Nucleus accumbens (tissue), 56 donors: Measurements from ENCODE around the gene HPS1.
"Not testable (repeated sequence)": the region's sequence is repeated elsewhere in the genome, so short reads cannot be mapped to it uniquely, and the experiment has no call there.

Source experiments
- DNase-seq, 56 donors: peaks; one replicate each; lab custom pipeline; 2025; lab: John Stamatoyannopoulos, UW

The HPS1 gene

DNA sequence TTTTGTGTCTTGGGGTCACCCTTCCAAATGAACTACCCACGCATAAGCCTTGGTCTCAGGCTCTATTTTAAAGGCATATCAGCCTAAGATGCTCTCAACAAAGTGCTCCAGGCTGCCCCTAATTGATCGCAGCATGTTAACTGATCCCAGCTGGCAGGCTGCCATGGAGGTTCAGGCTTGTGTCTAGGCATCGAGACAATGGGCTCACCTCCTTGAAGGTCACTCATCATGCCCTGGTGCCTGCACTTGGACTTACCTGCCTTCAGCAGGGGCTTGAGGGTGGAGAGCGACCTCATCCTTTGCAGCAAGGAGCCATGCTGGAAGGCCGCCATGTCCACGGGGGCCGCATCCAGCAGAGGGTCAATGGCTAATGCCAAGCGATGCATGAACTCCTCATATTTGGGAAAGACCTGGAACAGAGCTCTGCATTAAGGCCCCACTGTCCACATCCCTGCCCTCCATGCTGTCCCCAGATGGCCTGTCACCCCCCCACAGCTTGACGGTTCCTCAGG lies 49.6 kb downstream of the HPS1 start:
- no peak for DNase-seq

DNA sequence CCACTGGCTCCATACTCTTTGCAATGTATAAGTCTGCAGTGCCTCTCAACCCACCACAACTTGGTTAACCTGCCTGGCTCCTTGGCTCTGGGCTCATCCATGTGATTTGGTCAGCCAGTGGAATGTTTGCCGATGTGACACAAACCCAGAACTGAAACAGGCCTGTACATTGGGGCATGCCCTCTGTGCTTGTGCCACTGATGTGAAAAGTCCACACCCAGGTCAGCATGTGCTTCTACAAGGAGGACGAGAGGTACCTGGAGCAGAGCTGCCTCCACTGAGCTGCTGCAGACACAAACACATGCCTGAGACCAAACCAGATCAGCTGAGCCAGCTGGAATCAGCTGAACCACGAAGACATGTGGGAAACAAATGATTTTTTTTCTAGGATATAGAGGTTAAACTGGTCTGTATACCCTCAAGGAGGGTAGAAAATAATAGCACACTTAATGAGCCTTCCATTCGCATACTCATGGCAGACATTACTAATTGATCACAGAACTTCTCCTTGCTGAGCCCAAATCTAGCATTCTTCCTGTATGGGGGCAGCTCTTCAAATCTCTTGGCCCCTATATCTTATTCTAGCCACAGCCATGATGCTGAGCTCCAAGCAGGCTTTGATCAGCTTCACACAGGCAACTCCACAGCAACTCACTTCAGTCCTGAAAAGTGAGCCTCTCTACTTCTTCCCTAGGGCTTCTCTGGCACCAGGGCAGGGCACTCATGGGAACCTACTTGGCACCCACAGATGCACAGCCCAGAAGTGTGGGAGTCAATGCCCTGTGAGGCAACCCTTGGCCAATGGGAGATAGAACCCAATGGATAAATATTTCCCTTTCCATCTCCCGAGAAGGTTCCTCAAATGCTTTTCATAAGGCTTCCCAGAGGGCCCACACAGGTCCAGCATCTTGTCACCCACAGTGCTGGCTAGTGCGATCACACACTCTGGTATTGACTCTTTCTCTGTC lies 50.4 kb downstream of the HPS1 start:
- no peak for DNase-seq

DNA sequence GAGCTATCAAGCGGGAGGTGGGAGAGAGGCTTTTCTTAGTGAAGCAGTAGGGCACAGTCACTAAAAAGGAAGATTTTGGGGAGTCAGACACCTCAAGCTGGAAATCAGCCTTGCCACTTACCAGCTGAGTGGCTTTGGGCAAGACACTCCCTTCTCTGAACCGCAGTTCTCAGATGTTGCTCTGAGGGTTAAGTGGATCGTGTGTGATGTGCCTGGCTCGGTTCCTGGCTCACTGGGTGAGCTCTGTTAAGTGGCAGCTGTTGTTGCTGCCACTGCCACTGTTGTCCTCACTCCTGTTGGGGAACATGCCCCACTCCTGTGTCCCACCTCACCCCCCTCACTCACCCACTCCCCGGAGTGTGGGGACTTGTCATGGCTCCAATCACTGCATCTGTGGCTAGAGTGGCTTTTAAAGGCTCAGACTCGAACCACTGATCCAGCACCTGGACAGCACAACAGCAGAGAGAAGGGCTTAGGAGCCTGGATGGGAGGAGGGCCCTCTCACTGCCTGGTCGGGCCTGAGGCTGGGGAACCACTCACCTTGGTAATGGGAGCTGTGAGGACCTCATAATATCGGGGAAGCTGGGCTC lies 51.8 kb downstream of the HPS1 start:
- DNase-seq = no peak

DNA sequence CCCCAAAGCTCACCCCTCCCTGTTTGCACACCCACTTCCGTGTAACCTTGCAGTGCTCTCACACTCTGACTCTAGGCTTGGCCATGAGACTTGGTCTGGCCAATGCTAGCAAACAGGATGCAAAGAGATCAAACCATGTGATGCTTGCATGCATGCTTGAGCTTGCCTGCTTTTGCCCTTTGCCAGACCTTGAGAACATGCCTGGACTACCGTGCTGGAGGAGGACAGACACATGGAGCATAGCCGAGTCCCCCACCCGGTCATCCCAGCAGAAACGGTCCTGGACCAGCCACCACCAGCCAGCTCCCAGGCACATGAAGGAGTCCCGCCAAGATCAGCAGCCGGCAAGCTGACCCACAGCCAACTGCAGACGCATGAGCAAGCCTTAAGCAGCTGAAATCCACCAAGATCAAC lies 55.1 kb downstream of the HPS1 start:
- DNase-seq = peak in 32 of 56 donors; percentile 2 to 61 (median 20)

DNA sequence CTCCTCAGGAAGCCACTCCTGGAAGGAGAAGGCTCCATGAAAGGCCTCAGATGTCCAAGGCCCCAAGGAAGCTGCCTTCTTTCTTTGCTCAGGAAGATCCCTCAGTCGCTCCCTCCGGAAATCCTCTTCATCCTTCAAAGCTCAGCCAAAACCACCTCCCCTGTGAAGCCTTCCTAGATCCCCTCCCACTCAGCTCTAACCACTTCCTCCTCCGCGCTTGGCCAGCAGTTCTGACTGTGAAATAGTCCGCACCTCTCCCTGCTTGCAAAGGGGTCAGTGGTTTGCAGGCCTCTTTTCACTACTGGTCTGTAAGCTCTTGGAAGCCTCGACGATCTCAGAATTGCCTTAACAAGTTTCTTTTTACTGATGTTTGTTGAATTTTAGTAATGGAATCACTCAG lies 55.7 kb downstream of the HPS1 start:
- no peak for DNase-seq

DNA sequence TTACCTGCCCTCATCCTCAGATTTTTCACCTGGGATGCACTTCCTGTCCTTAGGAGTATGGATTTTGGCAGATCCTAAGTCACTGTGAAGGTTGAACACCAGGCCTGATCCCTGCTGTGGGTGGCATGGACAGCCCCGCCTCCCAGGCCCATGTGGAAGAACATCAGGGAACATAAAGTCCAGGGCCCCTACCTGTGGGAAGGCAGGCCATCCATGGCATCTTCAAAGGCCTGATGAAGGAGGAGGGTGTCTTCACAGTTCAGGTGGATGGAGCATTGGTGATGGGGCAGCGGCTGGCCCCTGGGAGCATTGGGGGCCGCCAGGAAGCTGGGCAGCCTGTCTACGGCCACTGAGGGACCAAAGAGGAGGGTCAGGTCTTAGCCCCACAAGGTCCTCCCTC lies 56.3 kb downstream of the HPS1 start:
- DNase-seq = no peak

DNA sequence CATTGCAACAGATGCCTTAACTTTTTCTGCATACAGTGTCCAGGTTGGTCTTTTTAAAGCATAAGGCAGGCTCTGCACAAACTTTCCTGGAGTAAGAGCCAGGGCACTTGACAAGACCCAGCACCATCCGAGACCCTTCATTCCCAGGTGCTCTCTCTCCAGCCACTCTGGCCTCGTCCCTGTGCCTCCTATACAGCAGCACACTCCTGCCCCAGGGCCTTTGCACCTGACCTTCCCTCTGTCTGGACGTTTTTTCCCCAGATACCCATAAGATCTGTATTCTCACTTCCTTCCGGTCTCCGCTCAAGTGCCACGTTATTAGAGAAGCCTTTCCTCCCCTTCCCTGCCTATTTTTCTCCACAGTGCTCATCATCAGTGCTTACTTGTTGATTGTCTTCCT lies 57.3 kb downstream of the HPS1 start:
- no peak for DNase-seq

DNA sequence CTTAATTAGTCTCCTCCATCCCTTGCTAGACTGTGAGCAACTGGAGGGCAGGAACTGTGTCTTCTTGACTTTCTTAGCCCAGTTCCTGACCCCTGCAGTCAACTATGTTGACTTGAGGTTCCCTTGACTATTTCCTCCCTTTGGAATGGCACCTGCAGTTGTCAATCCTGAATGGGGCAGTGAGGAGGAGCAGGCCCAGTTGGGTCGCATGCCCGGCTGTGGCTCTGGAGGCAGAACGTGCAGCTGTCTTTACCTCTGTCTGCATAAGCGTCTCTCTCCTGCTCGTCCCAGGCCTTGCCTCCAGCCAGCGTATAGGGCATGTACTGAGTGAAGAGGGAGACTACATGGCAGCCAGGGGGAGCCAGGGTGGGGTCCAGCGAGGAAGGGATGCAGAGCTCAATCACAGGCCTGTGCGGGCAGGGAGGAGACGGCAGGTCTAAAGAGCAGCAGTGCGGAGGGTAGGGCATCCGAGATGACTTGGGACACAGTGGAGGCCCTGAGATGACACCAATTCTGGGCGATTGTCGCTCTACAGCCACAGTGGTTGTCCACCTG lies 58.6 kb downstream of the HPS1 start:
- no peak for DNase-seq

DNA sequence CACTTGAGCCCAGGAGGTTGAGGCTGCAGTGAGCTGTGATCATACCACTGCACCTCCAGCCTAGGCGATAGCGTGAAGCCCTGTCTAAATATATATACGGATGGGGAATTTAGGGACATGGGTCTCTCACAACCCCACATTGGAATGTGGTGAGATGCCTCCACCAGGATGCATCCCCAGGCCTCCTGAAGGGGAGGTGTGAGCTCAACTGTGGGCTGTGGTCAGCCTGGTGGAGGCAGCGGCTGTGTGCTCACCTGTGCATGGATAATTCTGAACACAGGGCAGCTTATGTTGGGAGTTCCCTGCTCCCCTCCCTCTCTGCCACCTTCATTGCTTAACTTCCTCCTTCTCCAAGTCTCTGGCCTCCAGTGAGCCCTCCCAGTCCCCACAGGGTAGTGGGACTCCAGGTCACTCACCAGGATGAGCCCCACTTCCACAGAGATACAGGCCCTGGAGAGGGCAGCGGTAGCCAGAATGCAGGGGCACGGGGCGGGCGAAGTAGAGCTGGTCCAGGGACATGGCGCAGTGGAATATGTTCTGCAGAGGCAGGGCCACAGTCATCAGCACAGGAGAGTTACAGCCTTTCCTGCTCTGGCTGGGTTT lies 62.1 kb downstream of the HPS1 start:
- DNase-seq = no peak

DNA sequence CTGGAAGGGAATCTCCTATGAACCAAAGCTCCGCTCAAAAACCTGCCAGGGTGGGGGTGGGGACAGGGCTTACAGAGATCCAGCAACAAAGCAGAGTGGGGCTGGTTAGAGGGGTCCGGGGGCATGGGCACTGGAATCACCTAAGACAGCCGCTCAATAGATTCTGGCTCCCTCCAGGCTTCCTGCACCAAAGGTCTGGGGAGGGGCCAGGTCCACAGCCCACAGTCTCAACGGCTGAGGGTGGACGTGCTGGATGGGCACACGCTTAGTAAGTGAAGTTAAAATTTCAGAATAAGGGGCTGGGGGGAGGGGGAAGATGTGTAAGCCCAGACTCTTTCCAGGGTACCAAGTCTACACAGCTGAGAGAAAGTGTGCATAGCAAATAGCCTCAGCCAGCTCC lies 62.9 kb downstream of the HPS1 start:
- no peak for DNase-seq

DNA sequence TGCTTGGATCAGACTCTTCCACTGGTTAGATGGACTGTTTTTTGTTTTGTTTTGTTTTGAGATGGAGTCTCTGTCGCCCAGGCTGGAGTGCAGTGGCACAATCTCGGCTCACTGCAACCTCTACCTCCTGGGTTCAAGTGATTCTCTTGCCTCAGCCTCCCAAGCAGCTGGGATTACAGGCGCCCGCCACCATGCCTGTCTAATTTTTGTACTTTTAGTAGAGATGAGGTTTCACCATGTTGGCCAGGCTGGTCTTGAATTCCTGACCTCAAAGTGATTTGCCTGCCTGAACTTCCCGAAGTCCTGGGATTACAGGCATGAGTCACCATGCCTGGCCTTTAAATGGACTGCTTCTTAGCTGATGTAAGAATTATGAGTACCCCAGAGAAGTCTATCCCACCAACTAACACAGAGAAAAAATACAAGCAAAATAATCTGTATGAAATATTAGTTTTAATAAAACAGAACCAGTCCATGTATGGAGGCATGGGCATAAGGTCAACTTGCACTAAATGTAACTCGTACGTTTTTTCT lies 63.5 kb downstream of the HPS1 start:
- not testable (repeated sequence) for DNase-seq

DNA sequence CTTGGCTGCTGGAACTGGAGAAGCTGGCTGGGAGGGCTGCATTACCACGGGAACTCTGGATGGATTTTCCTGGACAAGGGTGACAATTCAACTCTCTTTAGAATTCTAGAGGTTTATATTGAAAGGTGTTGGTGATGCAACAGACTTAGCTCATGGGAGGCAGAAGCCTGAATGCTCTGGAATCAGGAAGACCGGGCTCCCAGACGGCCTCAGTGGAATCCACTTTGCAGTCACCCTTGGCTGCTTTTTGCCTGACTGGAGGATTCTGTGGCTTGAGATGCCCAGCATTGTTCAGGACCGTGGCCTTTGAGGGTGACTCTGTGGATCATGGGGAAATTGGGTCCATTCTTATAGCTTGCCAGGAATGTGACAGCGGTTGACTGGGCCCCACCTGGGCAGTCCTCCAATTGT lies 64.0 kb downstream of the HPS1 start:
- no peak for DNase-seq

DNA sequence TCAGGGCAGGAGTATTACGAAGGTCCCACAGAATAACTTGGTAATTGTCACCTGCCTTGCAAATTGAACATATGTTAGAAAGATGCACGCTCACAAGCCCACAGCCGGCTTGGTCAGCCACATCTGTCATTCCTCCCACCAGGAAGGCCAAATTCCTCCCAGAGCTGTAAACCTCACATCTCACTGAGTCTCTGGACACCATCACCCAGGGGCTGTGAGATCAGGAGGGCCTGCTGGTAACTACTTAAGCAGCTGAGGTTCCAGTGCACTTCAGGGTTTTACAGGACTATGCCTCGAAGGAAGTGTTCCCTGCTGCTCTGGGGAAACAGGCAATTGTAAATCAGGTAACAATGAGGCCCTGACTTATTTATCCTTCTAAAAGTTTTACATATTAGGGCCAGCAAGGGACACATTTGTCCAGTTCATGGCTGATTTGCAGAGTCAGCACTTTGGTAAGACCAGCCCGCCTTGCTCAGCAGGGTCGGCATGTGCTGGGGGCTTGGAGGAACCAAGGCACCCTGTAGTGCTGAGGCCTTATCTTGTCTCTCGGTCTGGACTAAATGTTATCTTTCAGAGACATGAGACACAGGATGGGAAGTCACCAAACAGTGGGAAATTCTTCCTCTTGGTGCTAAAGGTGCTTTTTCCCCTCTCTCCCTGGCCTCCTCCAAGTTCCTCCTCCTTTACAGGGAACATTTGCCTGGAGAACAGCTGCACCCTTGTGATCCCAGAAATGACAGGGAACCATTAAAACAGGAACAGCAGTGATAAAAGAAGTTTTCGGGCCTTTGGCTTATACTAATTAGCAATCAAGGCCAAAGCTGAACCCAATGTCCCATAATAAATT lies 66.0 kb downstream of the HPS1 start:
- DNase-seq = no peak

DNA sequence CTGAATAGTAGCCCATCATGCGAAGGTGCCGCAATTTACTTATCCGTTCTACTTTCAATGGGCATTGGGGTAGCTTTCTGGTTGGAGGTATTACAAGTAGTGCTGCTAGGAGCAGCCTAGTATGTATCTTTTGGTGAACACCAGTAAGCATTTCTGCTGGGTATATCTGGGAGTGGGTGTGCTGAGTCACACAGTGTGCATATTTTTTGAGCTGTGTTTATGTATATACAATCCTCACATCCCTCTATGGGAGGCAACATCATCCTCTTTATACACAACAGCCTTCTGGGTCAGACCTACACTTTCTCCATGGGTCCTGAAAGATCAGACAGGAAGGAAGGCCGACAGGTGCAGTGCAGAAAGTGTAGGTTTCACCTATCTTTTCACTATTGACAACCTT lies 68.0 kb downstream of the HPS1 start:
- DNase-seq = no peak

DNA sequence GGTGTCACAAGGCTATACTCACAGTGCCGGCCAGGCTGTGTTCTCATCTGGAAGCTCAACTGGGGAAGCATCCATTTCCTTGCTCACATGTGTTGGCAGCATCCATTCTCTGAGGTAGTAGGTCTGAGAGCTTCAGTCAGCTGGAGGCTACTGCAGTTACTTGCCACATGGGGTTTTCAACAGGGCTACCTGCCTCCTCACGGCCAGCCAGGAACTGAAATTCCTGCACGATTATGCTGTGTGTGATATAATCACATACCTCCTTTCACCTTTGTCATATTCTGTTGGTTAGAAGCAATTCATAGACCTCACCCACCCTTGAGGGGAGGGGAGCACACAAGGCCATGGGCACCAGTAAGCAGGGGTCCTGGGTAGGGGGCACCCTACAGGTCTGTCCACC lies 69.2 kb downstream of the HPS1 start:
- DNase-seq = no peak

DNA sequence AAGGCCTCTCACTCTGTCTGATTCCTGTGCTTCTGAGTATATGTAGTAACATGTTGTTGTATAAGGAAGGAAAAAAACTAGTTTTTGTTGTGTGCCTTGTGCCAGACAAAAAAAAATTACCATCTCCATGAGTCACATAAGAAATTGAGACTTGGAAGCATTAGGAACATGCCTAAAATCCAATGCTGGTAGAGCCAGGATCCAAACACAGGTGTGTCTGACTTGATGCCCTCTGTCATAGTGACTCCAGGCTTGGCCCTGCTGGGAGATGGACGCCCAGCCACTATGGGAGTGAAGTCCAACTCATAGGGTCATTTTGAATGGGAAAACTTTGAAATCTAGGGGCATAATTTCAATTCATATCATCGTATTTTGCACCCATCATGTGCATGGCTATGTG lies 69.7 kb downstream of the HPS1 start:
- DNase-seq = no peak

DNA sequence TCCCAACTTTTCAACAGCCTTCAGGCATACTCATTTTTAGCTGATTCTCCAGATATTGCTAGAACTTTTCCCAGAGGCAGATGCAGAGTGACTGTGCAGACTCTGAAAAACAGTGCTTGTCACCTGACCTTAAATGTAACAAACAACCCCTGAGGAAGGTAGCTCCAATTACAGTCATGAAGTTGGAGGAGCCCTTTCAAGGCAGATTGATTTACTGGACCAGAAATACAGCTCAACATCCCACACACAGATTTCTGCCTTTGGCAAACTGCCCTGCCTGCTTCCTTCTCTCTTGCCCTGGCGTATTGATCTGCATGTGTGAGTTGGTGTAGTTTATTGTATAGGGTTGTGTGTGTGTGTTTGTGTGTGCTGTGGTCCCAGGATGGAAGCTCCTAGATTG lies 70.2 kb downstream of the HPS1 start:
- DNase-seq = no peak

DNA sequence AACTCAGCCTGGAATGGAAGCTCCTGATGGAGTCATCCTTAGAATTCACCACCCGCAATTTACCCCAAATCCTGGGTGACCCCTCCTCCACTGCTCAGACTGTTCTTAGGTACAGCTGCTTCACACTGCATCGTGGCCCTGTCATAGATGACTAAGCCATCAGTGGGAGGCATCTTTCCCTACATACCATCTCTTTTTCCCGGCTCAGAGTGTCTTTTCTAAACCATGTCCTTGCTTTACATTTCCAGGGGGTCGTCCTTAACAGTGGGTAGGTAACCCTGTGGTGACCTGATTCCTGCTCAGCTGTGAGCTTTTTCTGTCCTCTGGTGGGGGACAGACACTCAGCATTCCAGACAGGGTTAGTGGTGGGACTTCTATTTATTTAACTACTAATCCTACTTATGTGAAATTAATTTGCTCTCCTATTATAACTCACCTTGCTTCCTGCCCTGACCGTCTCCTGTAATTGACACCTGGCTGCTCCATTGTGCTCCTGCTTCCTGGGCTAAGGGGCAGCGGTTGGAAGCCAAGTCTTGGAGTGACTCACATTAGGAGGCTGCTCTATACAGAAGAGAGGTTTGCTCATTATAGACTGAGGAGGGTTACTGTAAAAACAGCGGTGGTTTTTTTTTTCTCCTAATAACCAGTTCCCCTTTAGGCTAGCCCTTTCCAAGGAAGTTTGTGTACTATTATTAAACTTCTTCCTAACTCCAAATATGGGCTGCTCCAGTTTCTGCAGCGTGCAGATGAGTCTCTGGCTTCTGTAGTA lies 72.3 kb downstream of the HPS1 start:
- DNase-seq = peak in 5 of 56 donors; percentile 1 to 42 (median 6)
